T1000 (cell line): Measurements from ENCODE around the gene NRXN2.

Source experiments
- DNase-seq: peaks from one replicate; lab custom pipeline; 2025; ENCODE audit warnings: mixed read lengths; lab: John Stamatoyannopoulos, UW

Gene NRXN2

GRCh38 chr11:64649291-64649697 lies 73.7 kb downstream of the NRXN2 start:
- no peak for DNase-seq

GRCh38 chr11:64648551-64648950 lies 74.4 kb downstream of the NRXN2 start:
- no peak for DNase-seq

GRCh38 chr11:64647019-64647779 lies 75.8 kb downstream of the NRXN2 start:
- no peak for DNase-seq

DNA sequence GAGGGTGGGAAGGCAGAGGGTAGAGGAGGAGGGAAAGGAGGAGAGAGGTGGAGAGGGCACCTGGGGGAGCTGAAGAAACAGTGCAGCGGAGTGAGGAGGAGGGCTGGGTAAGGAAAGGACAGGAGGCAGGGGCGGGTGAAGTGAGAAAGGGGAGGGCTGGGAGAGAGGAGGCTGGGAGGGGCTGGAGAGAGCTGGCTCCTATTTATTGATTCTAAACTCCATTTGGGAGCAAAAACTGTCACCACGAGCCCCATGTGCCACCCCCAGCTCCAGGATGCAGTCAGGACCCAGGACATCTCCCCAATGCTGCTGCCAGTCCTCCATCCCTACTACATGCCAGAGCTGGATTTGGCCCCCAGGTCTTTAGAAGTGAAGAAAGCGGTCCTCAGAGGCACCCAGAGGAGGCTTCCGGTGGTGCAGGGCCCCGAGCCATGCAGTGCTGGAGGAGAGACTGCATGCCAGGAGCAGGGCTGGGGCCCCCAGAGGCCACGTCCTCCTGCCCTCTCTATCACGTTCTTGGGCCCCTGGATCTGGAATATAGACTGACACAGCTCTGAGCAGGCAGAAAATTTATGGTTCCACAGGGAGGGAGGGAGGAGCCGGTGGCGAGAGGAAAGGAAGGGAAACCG lies 78.2 kb downstream of the NRXN2 start:
- DNase-seq, result no peak

GRCh38 chr11:64643920-64644646 lies 78.9 kb downstream of the NRXN2 start:
- DNase-seq, result no peak

GRCh38 chr11:64643256-64643881 lies 79.6 kb downstream of the NRXN2 start:
- no peak for DNase-seq

DNA sequence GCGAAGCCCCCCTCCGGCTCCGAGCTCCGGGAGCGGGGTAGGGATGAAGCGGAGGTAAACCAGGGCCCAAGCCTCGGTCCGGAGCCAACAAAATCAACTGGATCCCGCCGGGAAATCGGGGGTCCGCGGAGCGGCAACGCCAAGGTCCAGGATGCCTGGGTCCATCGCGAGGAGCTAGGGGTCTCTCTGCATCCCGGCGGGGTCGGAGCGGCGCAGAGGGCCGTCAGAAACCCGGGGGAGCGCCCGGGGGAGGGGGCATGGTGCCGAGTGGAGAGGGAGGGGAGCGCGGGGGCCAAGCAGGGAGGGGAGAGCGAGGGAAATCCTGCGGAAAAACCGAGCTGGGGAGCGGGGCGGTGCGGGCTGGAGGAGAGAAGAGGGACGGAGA lies 80.1 kb downstream of the NRXN2 start:
- DNase-seq, result no peak

GRCh38 chr11:64642418-64642735 lies 80.6 kb downstream of the NRXN2 start:
- DNase-seq, result no peak

- DNase-seq, result no peak
These were observed 81.2 kb downstream of the NRXN2 start for GRCh38 chr11:64641596-64642417.

DNA sequence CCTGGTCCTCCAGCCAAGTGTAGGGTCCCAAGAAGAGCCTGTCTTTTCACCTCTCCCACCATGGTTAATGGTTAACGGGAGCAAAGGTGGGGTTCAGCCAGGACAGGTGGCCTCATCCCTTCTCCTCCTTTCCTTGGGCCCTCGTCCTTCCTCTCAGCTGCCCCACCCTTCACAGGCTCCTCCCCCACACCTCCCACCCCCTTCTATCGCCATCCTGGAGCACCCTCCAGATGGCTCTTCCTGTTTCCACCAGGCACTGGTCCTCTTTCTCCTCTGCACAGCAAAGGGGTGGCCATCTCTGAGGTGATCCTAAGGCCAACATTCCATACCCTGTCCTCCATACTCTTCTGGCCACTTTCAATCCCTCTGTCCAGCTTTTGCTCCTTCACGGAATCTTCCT lies 83.1 kb downstream of the NRXN2 start:
- DNase-seq, result no peak

DNA sequence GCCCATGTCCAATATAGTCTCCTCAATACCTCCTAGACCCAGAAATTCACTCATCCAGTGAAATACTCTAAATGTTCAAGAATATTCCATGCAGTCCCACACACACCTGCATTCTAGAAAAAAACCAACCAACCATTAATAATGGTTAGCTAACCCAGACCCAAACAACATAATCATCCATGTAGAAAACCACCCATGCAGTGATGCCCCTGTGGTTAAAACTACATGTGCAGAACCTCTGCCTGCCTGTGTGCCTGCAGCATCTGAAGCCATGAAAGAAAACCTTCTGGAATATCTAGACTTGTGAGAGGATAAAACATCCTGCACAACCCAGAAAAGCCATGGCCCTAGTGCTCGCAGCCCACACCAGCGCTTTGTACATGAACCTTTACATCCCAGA lies 84.2 kb downstream of the NRXN2 start:
- no peak for DNase-seq

DNA sequence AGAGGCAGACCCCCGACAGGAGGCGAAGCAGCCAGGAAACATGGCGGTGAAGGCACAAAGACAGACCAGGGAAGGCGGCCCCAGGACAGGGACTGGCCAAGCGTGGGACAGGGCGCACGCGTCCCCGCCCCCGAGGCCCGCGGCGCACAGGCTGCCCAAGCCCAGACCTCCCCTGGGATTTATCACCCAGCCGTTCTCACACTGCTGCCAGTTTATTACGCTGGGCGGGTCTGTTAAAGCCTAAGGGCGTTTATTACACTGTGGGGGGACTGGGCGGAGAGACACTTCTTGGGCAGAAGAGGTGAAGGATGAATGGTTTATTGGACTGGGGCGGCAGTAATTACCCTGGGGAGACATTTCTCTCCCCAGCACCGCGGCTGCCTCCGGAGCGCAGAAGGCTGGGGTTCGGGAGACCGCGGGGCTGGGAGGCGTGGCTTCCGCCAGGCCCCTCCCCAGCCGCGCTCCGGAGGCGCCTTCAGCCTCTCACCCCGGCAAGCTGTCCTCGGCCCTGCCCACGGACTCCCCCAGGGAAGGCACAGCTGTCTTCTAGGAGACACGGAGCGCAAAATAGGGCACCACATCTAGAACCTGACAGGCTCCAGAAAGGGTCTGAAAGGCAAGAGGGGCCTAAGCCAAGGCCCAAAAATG lies 84.9 kb downstream of the NRXN2 start:
- no peak for DNase-seq

- DNase-seq, result no peak
These were observed 85.5 kb downstream of the NRXN2 start for GRCh38 chr11:64637334-64638017.

DNA sequence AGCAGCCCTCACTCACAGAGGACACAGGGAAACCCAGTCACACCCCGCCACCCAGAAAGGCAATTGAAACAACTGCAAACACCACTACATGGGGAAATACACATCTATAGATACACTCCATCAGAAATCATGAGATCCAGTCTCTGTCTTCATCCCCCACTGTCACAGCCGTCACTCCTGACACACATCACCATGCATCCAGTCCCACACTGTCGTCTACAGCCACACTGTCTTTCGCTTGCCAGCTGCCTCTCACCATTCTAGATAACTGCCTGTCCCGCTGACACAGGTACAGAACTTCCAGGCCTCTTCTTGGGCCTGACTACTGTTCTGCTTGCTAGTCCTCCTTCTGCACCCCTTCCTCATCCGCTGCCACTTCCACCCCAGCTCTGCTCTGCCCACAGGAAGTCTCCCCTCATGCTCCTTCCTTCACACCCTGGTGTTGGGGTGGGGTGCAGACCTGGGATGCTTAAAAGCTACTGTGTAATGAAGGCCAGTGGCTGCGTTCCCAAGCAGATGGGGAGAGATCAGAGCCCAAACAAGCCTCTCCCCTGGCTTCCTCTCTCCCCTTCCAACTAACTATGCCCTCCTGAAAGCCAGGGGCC lies 89.3 kb downstream of the NRXN2 start:
- DNase-seq, result no peak

- no peak for DNase-seq
These were observed 90.3 kb downstream of the NRXN2 start for GRCh38 chr11:64632654-64633053.

DNA sequence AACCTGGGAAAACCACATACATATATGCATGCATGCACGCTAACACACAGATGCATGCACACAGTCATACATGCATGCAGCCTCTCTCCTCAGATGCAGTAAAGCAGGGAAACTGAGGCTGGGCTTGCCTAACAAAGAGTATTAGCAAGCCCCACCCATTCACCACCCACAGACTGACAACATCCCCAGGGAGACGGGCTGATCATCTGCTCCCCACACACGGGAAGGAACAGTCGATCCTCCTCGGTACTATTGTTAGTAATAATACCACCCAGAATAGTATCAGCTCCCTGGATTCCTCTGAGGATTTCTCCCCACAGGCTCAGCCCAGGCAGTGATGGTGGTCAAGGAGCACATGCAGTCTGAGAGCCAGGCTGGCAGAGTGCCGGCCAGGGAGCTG lies 90.8 kb downstream of the NRXN2 start:
- no peak for DNase-seq

DNA sequence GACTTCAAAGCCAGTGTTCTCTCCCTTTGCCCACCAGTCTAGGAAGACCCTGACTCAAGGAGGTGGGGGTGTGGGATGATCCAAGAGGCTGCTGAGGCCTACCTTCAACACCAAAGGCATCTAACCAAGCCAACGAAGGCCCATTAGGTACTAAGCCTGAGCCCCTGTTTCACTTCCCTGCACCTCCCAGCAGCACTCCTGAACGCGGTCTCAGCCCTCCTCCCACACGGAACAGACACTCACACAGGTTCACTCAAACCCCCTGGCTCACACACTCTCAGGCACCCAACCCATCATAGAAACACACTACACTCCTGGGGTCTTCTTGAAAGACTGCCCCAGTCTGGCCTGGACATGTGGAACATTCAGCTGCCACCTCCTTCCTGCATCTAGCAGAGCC lies 91.3 kb downstream of the NRXN2 start:
- DNase-seq, result no peak

- DNase-seq, result no peak
These were observed 93.0 kb downstream of the NRXN2 start for GRCh38 chr11:64629796-64630562.

DNA sequence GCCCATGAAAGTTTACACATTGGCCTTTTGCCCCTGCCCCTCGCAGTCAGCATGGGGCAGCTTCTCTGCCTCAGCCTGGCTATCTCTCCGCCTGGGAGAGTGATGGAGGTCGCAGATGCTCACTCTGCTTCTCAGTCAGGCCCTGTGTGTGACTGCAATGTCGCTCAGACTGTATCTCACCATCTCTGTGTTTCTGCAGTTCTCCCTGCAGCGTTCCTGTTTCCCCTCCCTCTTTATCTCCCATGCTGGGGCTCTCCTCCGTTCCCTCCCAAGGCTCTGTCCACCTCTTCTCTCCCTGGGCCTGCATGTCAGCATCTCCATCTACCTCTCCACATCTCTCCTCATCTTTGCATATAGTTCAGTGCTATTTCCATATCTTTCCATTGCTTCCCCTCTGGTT lies 93.9 kb downstream of the NRXN2 start:
- DNase-seq, result no peak

DNA sequence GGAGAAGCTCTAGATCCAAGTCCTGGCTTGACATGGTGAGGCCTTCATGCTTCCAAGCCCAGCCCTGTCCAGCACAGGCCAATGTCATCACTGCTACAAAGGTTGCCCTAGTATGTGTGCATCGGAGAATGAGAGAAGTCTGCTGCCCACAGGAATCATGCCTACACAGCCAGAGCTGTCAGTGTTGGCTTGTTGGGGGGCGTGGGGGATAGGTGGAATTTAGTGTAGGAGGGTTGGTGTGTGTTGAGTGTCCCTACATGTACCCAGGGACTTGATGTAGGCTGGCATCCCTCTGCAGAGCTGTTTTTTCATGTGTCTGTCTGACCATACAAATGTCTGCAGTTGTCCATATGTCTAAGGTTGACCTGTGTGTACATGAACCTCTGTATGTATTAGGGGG lies 94.4 kb downstream of the NRXN2 start:
- DNase-seq, result no peak
